GM21737 (cell line): ENCODE results near the gene LRRC23.
"Not testable (repeated sequence)": the region's sequence is repeated elsewhere in the genome, so short reads cannot be mapped to it uniquely, and the experiment has no call there.

Experiments
- ATAC-seq: cut with Tn5 transposase; IDR thresholded peaks from one replicate; pipeline ENCODE4 v1.9.1; 2021; ENCODE audit warnings: mild to moderate bottlenecking, moderate library complexity; ENCODE audit not compliant: unreplicated experiment

LRRC23 gene

GRCh38 chr12:6872073-6873048, 32.3 kb upstream of the LRRC23 start:
- ATAC-seq: peak; percentile 33

GRCh38 chr12:6873094-6874014, 31.3 kb upstream of the LRRC23 start, which contains the start of gene SPSB2:
Gene SPSB2, minus strand, starts transcription at chr12:6873303. Its CDS starts 402 bp downstream, at chr12:6872901.
- peak; percentile 62 for ATAC-seq

GRCh38 chr12:6874015-6874368, 30.6 kb upstream of the LRRC23 start:
- not testable (repeated sequence) for ATAC-seq

GRCh38 chr12:6879824-6880223, 24.8 kb upstream of the LRRC23 start:
- ATAC-seq: not testable (repeated sequence)

- no peak for ATAC-seq
Measured at GRCh38 chr12:6883252-6883651, 21.4 kb upstream of the LRRC23 start.

GRCh38 chr12:6883683-6884082, 20.9 kb upstream of the LRRC23 start:
- no peak for ATAC-seq

GRCh38 chr12:6884539-6884938, 20.1 kb upstream of the LRRC23 start:
- ATAC-seq: no peak

GRCh38 chr12:6886206-6886999, 18.2 kb upstream of the LRRC23 start:
- not testable (repeated sequence) for ATAC-seq

- ATAC-seq: no peak
Measured at GRCh38 chr12:6887460-6887859, 17.2 kb upstream of the LRRC23 start.

GRCh38 chr12:6888360-6888759, 16.3 kb upstream of the LRRC23 start:
- ATAC-seq: no peak

GRCh38 chr12:6888794-6889193, 15.8 kb upstream of the LRRC23 start:
- ATAC-seq: not testable (repeated sequence)

GRCh38 chr12:6889775-6890573, 14.6 kb upstream of the LRRC23 start:
- not testable (repeated sequence) for ATAC-seq

- ATAC-seq: peak; percentile 92
Measured at GRCh38 chr12:6890789-6891645, 13.6 kb upstream of the LRRC23 start.

- no peak for ATAC-seq
Measured at GRCh38 chr12:6891646-6892001, 13.0 kb upstream of the LRRC23 start.

- not testable (repeated sequence) for ATAC-seq
Measured at GRCh38 chr12:6892683-6893082, 11.9 kb upstream of the LRRC23 start.

- ATAC-seq: no peak
Measured at GRCh38 chr12:6894321-6894720, 10.3 kb upstream of the LRRC23 start.

- ATAC-seq: no peak
Measured at GRCh38 chr12:6896846-6897435, 7.7 kb upstream of the LRRC23 start.

GRCh38 chr12:6899427-6899826, 5.2 kb upstream of the LRRC23 start:
- no peak for ATAC-seq
